Stimulated activated CD8-positive, alpha-beta memory T cell treated with anti-CD3 and anti-CD28 coated beads, Interleukin-7, amount 100 ng/mL, for 48 hours (primary cell): ENCODE results near the gene PLA2G4A.

Experiments used
- DNase-seq, 2 donors: peaks; one replicate each; pipeline ENCODE4 v3.0.0-alpha.2; 2020; ENCODE audit warnings: low read depth in 1 of 2; ENCODE audit errors: extremely low read depth in 1 of 2

PLA2G4A gene

GRCh38 chr1:186831168-186831567 is 2.4 kb downstream of the PLA2G4A start:
- no peak for DNase-seq

GRCh38 chr1:186834399-186834958 is 5.7 kb downstream of the PLA2G4A start:
- no peak for DNase-seq

GRCh38 chr1:186835448-186835847 is 6.7 kb downstream of the PLA2G4A start:
- no peak for DNase-seq

- no peak for DNase-seq
Measured at GRCh38 chr1:186837806-186838205, 9.1 kb downstream of the PLA2G4A start.

- DNase-seq, result no peak
Measured at GRCh38 chr1:186838380-186839040, 9.8 kb downstream of the PLA2G4A start.

- no peak for DNase-seq
Measured at GRCh38 chr1:186839041-186839400, 10.3 kb downstream of the PLA2G4A start.

DNA sequence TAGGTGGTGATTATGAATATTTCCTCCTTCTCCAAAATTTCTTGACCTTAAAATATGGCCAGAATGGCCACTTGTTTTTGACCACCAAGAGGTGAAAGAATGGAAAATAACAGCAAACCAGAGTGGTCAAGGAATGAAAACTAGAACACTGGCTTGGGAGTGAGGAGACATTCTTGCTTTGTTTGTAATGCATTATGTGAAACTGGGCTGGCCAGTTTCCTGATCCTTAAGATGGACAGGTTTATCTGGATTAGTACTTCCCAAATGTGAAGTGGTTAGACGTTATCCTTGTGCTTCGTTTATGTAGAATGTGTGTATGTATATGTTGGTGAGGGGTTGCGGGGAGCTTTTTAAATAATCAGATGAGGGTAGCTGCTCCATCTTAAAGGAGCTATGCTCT is 12.8 kb downstream of the PLA2G4A start:
- DNase-seq, result no peak

GRCh38 chr1:186842547-186842946 is 13.8 kb downstream of the PLA2G4A start:
- DNase-seq, result no peak

DNA sequence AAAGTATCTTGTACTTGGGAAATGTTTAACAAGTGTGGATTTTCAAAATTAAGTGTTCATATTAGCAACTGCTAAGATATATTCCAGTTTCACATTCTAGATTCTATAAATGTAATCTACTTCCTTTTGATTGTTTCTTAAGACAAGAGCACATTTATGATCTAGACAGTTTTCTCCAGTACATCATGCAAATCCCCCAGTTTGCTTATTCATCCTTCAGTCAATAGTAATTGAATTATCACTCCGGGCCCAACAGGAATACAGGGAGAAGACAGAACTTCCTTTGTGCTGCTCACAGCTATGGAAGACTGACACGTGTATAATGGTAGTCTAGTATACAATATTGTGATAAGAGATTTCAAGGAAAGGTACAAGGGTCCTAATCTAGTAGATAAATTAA is 14.5 kb downstream of the PLA2G4A start:
- DNase-seq, result no peak

GRCh38 chr1:186843931-186844330 is 15.2 kb downstream of the PLA2G4A start:
- no peak for DNase-seq

GRCh38 chr1:186845576-186846210 is 16.9 kb downstream of the PLA2G4A start:
- DNase-seq, result no peak

DNA sequence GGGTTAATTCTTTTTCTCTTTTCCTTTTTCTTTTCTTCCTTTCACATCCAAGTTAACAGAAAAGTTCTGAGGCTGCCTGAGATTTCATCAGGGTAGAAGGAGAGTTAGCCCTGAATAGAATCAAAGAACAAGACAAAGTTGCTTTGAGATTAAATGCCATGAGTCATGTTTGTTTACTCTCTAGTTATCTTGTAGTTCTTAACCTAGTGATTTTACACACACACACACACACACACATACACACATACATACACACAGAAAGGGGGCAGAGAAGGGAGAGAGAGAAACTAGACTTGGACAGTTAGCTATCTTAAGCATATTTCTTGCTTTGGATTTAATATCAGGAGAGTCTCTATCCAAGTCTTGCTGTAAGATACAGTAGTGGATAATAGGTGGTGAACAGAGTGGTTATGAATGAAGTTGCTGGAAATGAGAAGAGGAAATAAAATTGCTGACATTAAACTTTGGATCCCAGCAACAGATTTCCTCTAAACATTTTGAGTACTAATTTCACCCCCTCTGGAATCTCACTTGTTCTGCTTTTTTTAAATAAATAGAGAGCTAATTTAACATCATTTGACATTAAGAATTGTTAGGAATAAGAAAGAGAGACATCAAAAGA is 19.9 kb downstream of the PLA2G4A start:
- DNase-seq, result no peak

DNA sequence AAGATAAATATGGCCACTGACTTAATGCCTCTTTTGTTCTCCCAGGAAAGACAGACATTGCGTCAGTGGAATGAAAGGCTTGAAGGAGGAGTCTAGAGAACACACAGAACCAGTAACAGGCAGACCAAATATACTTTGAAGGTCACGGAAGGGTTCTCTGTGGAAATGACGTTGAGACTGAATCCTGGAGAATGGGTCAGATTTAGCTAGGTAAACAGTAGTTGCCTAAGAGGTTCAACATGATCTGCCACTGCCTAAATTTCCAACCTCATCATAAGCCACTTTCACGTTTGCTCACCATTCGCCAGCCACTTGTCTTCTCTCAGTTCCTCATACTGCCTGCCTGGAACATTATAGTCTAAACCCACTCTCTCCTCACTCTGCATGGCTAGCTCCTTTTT is 20.5 kb downstream of the PLA2G4A start:
- DNase-seq, result no peak

GRCh38 chr1:186849826-186850225 is 21.1 kb downstream of the PLA2G4A start:
- no peak for DNase-seq

DNA sequence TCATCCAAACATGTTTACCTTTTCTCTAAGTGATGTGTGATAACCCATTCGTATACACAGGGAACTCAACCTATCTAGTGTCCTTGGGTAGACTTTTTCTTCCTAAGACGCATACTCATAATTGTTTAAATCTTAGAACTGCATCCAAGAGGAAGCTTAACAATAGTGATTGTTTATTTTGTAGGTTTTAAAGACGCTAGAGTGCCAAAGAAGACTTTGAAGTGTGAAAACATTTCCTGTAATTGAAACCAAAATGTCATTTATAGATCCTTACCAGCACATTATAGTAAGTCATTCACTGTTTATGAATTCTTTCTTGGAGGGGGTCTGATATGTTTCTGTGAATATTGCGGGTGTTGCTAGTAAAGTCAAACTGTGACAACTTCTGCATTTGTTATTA is 25.4 kb downstream of the PLA2G4A start:
- no peak for DNase-seq

- DNase-seq, result no peak
Measured at GRCh38 chr1:186858923-186859322, 30.2 kb downstream of the PLA2G4A start.

DNA sequence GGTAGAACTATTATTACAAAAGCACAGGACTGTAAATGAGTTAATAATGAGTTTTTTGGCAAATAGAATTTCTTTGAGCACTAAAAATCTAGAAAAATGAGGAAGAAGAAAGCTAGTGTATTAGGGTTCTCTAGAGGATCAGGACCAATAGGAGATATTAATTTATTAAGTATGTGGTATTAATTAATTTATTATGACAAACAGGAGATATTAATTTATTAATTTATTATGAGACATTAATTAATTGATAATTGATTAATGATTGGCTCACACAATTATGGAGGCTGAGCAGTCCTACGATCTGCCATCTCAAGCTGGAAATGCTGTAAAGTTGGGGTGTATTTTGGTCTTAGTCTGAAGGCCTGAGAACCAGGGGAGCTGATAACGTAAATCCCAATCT is 31.2 kb downstream of the PLA2G4A start:
- DNase-seq, result no peak

- DNase-seq, result no peak
Measured at GRCh38 chr1:186864296-186864695, 35.5 kb downstream of the PLA2G4A start.

GRCh38 chr1:186865253-186865652 is 36.5 kb downstream of the PLA2G4A start:
- no peak for DNase-seq

- no peak for DNase-seq
Measured at GRCh38 chr1:186865857-186866256, 37.1 kb downstream of the PLA2G4A start.

GRCh38 chr1:186869526-186870228 is 40.9 kb downstream of the PLA2G4A start:
- no peak for DNase-seq

DNA sequence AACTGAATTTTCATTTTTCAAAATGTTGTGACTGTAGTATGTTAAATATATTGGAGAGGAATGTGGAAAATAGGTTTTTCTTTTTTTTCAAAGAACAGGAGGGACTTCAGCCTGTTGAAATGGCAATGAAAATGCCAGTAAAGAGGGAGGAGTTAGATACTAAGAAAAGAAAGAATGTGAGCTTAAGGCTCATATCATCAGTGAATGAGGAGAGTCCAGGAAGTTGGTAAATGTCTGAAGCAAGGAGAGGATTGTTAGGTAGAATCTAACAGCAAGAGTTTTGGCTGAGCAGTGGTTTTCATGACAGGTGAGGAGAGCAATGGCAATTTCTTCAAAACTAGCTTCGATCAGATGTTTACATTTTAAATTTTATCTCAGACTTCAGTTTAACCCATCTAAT is 43.0 kb downstream of the PLA2G4A start:
- DNase-seq, result no peak
